K562 (cell line): ENCODE measurements around the gene STIM1. TPM values are rescaled to one million over a fixed set of nuclear protein-coding genes. Genes with fewer than 3 reads are reported as not detected.

ENCODE experiments used
- ARID4B ChIP-seq: sonication (generic); formaldehyde crosslinking; IDR thresholded peaks from 2 replicates; pipeline ENCODE4 v1.8.0; 2022; ENCODE audit warnings: mild to moderate bottlenecking, missing genetic modification reagents
- CREB3L1 ChIP-seq: fragments of 450-650 bp; IDR thresholded peaks from 2 replicates; pipeline ENCODE4 v1.6.1; 2014; ENCODE audit warnings: low read depth, mild to moderate bottlenecking, moderate library complexity, borderline replicate concordance
- EWSR1 ChIP-seq: fragments of 450-650 bp; IDR thresholded peaks from 2 replicates; pipeline ENCODE4 v1.6.1; 2018; ENCODE audit warnings: borderline replicate concordance, mild to moderate bottlenecking, low read depth, moderate library complexity; ENCODE audit not compliant: partially characterized antibody
- HEY1 ChIP-seq: fragments of 250-450 bp; sonication (Bioruptor Pico); IDR thresholded peaks from 2 replicates; pipeline ENCODE4 v1.5.0; 2020; ENCODE audit warnings: mild to moderate bottlenecking, moderate library complexity, borderline replicate concordance
- KLF16 ChIP-seq: IDR thresholded peaks from 2 replicates; pipeline ENCODE4 v1.6.1; 2016; ENCODE audit warnings: antibody characterized with exemption
- MYBL2 ChIP-seq, 2 experiments: fragments of 450-650 bp in 1 of 2; sonication (generic) in 1 of 2; formaldehyde crosslinking in 1 of 2; IDR thresholded peaks; 2 replicates each; pipeline versions ENCODE4 v1.6.1 to v1.8.1; 2017 to 2022; ENCODE audit warnings: borderline replicate concordance in 1 of 2, inconsistent platforms in 1 of 2, low read depth in 1 of 2, mild to moderate bottlenecking in 1 of 2, missing genetic modification reagents in 1 of 2, moderate library complexity in 1 of 2
- NFIX ChIP-seq: fragments of 250-450 bp; sonication (Bioruptor Pico); IDR thresholded peaks from 2 replicates; pipeline ENCODE4 v1.4.0; 2020; ENCODE audit warnings: low read depth, mild to moderate bottlenecking, moderate library complexity
- NFRKB ChIP-seq: fragments of 450-650 bp; IDR thresholded peaks from 2 replicates; pipeline ENCODE4 v1.6.1; 2016; ENCODE audit warnings: low read depth
- PRMT5 ChIP-seq: sonication (generic); formaldehyde crosslinking; IDR thresholded peaks from 2 replicates; pipeline ENCODE4 v1.5.0; 2020; ENCODE audit warnings: missing genetic modification reagents
- SMC3 ChIP-seq: conservative IDR thresholded peaks from 2 replicates; pipeline ENCODE4 v1.6.1; 2011; ENCODE audit warnings: low read depth, low read length, improper control_type of control experiment; ENCODE audit not compliant: insufficient read depth
- ZHX1 ChIP-seq: fragments of 150-350 bp; conservative IDR thresholded peaks from 2 replicates; pipeline ENCODE4 v1.6.1; 2014; ENCODE audit warnings: low read length
- ZNF347 ChIP-seq: fragments of 450-650 bp; formaldehyde crosslinking; IDR thresholded peaks from 2 replicates; pipeline ENCODE4 v1.4.0; 2020; ENCODE audit warnings: low read depth, mild to moderate bottlenecking, moderate library complexity
- ZNF512 ChIP-seq: IDR thresholded peaks from 2 replicates; pipeline ENCODE4 v1.6.1; 2016; ENCODE audit warnings: missing genetic modification characterization, missing compliant biosample characterization
- polyA plus RNA-seq, 8 experiments: library from polyadenylated mRNA; depleted of rRNA in 4 of 8; stranded (reverse) in 5 of 8; unstranded in 3 of 8; fragments of >200 nt; fragmentation: Nextera tagmentation in 2 of 8; fragmentation: Illumina TruSeq in 1 of 8; extraction: Ambion mirVana in 2 of 8; extraction: Trizol in 1 of 8; gene quantifications; 2 replicates each; pipeline versions ENCODE4 v1.2.1 to v1.2.3, GENCODE V29; 2011 to 2014; ENCODE audit warnings: inconsistent platforms in 1 of 8, missing spikeins in 1 of 8
- total RNA-seq, 7 experiments: library from RNA; depleted of rRNA in 6 of 7; stranded (reverse); fragments of >200 nt in 6 of 7; fragmentation: Illumina TruSeq in 2 of 7; extraction: Trizol in 2 of 7; gene quantifications; 2 replicates each; pipeline versions ENCODE4 v1.2.1 to v1.2.3, GENCODE V29; 2011 to 2021; ENCODE audit warnings: low replicate concordance in 1 of 7
- TF ChIP-seq, protein P1 (sequence below): sonication (generic); formaldehyde crosslinking; IDR thresholded peaks from 2 replicates; pipeline ENCODE4 v1.9.0; 2022; ENCODE audit warnings: mild to moderate bottlenecking, missing genetic modification reagents

The STIM1 gene
- total and polyA plus RNA-seq, 9 of the 15 experiments (the other 6 are each of a cell fraction or from before 2014, with no cell fraction given) = 7.7 to 50.5 (median 22.5) TPM

DNA sequence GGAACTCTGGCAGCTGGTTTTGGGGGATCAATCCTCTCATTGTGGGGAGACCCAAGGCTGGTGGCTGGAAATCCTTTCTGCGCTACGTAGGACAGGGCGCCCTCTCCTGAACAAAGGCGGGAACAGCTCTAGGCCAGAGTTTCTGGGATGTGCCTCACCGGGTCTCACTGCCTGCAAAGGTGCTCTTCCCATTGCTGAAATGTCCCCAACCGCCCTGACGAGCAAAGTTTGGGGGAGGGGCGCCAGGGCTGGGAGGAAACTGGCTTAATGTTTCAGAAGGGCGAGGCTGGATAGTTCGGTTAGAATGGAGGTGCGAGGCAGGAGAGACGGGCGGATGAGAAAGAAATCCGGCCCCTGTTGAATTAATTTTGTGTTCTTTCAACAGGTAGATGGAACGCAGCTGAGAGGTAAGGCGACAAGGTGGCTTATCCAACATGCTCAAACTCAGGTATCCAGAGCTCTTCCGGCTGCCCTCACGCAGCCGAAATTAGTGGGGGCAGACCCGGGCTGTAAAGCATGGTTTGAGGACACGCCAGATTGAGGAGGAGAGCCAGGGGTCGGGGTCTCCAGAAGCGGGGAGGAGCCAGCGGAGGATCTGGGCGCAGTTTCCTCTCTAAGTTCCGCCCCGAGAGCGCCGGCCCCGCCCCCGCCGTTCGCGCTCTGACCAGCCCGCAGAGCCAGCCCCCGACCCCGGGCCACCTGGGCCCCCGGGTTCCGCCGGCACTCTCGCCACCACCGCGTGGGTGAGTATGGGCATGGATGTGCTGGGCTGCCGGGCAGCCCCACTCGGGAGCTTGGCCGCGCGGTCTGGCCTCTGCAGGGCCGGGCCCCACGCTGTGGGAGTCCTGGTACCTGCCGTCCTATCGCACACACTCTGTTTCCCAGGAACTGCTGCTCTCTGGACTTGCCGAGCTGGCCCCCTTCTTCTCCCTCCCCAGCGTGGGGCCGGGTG is 47.3 kb upstream of the STIM1 start, which contains the start of gene PGAP2 (continued):
- TF ChIP-seq EWSR1 = no peak
- peak; percentile 40; the same call in 1 of the 2 replicates for TF ChIP-seq KLF16
- no peak for TF ChIP-seq ZNF512 (tag)
- TF ChIP-seq SMC3 = peak; percentile 57
- TF ChIP-seq CREB3L1 = no peak
- no peak for TF ChIP-seq HEY1
- TF ChIP-seq PRMT5 (CRISPR knock-in tag) = no peak
- no peak for TF ChIP-seq ZNF347 (CRISPR knock-in tag)
- TF ChIP-seq MYBL2 (IDR thresholded peaks at IDR 0.05; ENCODE audit: low read depth) = no peak
- TF ChIP-seq MYBL2 (CRISPR knock-in tag; IDR thresholded peaks at IDR 0.05; ENCODE audit: borderline replicate concordance) = no peak
- TF ChIP-seq, protein P1, sequence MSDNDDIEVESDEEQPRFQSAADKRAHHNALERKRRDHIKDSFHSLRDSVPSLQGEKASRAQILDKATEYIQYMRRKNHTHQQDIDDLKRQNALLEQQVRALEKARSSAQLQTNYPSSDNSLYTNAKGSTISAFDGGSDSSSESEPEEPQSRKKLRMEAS (CRISPR knock-in tag) = no peak
- no peak for TF ChIP-seq ZHX1
- TF ChIP-seq NFIX (CRISPR knock-in tag) = no peak
- TF ChIP-seq ARID4B (CRISPR knock-in tag) = peak; percentile 71; the same call in 1 of the 2 replicates
- TF ChIP-seq NFRKB = no peak
